ENCODE results near the gene HLA-E.
"Not testable (repeated sequence)": the region's sequence is repeated elsewhere in the genome, so short reads cannot be mapped to it uniquely, and the experiment has no call there.

DNA sequence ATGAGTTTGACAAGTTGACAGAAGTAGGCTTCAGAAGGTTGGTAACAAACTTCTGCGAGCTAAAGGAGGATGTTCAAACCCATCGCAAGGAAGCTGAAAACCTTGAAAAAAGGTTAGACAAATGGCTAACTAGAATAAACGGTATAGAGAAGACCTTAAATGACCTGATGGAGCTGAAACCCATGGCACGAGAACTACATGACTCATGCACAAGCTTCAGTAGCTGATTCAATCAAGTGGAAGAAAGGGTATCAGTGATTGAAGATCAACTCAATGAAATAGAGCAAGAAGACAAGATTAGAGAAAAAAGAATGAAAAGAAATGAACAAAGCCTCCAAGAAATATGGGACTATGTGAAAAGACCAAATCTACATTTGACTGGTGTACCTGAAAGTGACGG lies 32.6 kb downstream of the HLA-E start:
- TF ChIP-seq, protein P1, sequence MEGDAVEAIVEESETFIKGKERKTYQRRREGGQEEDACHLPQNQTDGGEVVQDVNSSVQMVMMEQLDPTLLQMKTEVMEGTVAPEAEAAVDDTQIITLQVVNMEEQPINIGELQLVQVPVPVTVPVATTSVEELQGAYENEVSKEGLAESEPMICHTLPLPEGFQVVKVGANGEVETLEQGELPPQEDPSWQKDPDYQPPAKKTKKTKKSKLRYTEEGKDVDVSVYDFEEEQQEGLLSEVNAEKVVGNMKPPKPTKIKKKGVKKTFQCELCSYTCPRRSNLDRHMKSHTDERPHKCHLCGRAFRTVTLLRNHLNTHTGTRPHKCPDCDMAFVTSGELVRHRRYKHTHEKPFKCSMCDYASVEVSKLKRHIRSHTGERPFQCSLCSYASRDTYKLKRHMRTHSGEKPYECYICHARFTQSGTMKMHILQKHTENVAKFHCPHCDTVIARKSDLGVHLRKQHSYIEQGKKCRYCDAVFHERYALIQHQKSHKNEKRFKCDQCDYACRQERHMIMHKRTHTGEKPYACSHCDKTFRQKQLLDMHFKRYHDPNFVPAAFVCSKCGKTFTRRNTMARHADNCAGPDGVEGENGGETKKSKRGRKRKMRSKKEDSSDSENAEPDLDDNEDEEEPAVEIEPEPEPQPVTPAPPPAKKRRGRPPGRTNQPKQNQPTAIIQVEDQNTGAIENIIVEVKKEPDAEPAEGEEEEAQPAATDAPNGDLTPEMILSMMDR (IDR thresholded peaks at IDR 0.05): not testable (repeated sequence)
- TF ChIP-seq POLR2A (IDR thresholded peaks at IDR 0.05): not testable (repeated sequence)

Data from suprapubic skin (tissue), 3 donors.